Osteocyte (in vitro differentiated cells): Measurements from ENCODE around the gene KRTAP4-3. TPM values are rescaled to one million over a fixed set of nuclear protein-coding genes. Genes with fewer than 3 reads are reported as not detected.
"Not testable (repeated sequence)": the region's sequence is repeated elsewhere in the genome, so short reads cannot be mapped to it uniquely, and the experiment has no call there.

Experiments
- DNase-seq: peaks from one replicate; pipeline ENCODE4 v3.0.0; 2021; ENCODE audit warnings: mixed read lengths; ENCODE audit not compliant: unreplicated experiment; ENCODE audit errors: extremely low spot score
- H3K27ac Mint-ChIP-seq: one replicate; pipeline ENCODE4 v1.8.0; 2021; ENCODE audit warnings: mild to moderate bottlenecking, mixed read lengths; ENCODE audit not compliant: unreplicated experiment
- H3K27me3 Mint-ChIP-seq: one replicate; pipeline ENCODE4 v1.8.0; 2021; ENCODE audit warnings: mixed read lengths; ENCODE audit not compliant: unreplicated experiment
- H3K36me3 Mint-ChIP-seq: one replicate; pipeline ENCODE4 v1.8.0; 2021; ENCODE audit warnings: mixed read lengths; ENCODE audit not compliant: unreplicated experiment
- H3K4me1 Mint-ChIP-seq: one replicate; pipeline ENCODE4 v1.8.0; 2021; ENCODE audit warnings: mixed read lengths; ENCODE audit not compliant: unreplicated experiment
- H3K4me3 Mint-ChIP-seq: one replicate; pipeline ENCODE4 v1.8.0; 2021; ENCODE audit warnings: mild to moderate bottlenecking, moderate library complexity, mixed read lengths; ENCODE audit not compliant: unreplicated experiment
- H3K9me3 Mint-ChIP-seq: one replicate; pipeline ENCODE4 v1.8.0; 2021; ENCODE audit warnings: mixed read lengths; ENCODE audit not compliant: unreplicated experiment
- total RNA-seq: library from RNA; stranded (reverse); gene quantifications from 2 replicates; pipeline ENCODE4 v1.2.1, GENCODE V29; 2021
- TF ChIP-seq, protein P1 (sequence below): fragments of 200-600 bp; sonication (generic); IDR thresholded peaks from 2 replicates; pipeline ENCODE4 v1.5.0; 2021; ENCODE audit warnings: antibody characterized with exemption, mild to moderate bottlenecking, moderate library complexity

KRTAP4-3 gene
- total RNA-seq, 1 donor from 2014 or later = not detected

DNA sequence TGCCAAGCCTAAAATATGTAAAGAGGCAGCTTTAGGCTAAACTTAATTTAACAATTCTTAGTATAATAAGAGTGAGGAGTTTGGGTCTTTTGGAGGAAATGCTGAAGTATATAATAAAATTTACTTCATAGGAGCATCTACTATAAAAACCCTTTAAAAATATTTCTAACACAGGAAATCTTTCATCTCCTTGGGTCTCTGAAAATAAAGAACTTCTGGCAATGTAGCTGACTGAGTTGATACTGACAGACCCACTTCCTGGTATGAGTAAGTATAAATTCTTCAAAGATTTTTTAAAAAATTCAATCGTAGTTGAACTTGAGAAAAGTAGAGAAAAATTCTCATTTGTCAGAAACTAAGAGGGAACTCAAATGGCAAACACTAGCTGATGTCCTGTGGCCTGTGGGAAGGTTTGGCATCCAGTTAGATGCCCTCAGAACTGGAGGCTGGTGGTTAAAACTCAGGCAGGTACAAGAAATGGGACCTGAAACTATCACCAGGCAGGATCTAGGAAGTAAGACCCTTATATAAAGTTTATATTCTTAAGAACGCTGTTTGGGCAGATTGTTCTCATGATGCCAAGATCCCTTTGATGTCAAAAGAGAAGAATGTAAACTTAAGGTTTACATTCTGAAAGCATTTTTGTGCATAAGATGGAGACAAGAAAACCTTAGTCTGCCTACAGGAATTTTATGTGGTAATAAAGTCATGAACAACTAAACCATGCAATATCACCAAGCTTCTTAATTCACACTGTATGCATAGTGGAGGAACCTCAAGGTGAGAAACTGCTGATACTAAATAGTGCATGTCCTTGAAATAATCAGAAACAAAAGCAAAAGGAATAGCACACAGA lies 33.9 kb downstream of the KRTAP4-3 start:
- H3K27ac Mint-ChIP-seq = no peak overlapping the region
- peaks cover 7% of the 10 kb centered on the region for H3K4me1 Mint-ChIP-seq
- no peak for DNase-seq
- TF ChIP-seq, protein P1, sequence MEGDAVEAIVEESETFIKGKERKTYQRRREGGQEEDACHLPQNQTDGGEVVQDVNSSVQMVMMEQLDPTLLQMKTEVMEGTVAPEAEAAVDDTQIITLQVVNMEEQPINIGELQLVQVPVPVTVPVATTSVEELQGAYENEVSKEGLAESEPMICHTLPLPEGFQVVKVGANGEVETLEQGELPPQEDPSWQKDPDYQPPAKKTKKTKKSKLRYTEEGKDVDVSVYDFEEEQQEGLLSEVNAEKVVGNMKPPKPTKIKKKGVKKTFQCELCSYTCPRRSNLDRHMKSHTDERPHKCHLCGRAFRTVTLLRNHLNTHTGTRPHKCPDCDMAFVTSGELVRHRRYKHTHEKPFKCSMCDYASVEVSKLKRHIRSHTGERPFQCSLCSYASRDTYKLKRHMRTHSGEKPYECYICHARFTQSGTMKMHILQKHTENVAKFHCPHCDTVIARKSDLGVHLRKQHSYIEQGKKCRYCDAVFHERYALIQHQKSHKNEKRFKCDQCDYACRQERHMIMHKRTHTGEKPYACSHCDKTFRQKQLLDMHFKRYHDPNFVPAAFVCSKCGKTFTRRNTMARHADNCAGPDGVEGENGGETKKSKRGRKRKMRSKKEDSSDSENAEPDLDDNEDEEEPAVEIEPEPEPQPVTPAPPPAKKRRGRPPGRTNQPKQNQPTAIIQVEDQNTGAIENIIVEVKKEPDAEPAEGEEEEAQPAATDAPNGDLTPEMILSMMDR = no peak
- H3K36me3 Mint-ChIP-seq = peaks cover 5% of the 10 kb centered on the region
- H3K4me3 Mint-ChIP-seq = no peak overlapping the region
- H3K27me3 Mint-ChIP-seq = no peaks in the 10 kb centered on the region
- peaks cover 14% of the 10 kb centered on the region for H3K9me3 Mint-ChIP-seq

DNA sequence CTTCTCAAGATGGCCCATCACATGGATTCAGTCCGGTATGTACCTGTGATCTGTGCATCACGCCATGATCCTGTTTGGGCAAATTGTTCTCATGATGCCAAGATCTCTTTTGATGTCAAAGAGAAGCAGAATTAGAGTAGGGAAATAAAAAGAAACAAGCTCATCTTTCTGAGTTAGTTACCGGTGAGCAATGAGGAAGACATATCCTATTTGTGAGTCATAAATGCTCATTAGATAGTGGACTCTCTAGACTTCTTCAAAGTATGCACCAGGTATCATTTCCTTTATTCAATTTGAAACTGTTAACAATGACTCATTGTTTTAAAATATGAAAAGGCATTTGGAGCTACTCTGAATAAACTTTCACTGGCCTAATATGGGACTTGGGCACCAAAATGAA lies 36.0 kb downstream of the KRTAP4-3 start:
- no peak overlapping the region for H3K4me3 Mint-ChIP-seq
- no peak for DNase-seq

DNA sequence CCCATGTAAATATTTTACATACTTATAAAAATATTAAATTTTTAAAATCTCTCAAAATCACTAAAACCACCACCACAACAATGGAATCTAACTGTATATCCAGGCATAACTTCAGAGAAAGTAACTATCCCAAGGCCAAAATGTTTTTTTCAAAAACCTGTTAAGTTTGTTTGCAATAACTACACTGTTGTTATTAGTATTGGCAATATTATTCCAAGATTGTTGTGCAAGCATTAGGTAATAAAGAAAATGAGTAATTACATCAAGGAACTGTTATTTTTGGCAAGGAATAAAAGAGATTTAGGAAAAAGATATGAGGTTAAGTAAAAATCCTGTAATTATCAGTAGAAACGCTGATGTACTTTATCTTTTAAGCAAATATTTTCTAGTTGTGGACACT lies 40.6 kb downstream of the KRTAP4-3 start:
- Mint-ChIP-seq H3K4me3 (no peak overlapping the region), H3K36me3 (no peaks in the 10 kb centered on the region), H3K9me3 (peaks cover 12% of the 10 kb centered on the region), H3K27me3 (no peaks in the 10 kb centered on the region), H3K27ac (no peak overlapping the region), H3K4me1 (peaks cover 19% of the 10 kb centered on the region)
- no peak for DNase-seq
- TF ChIP-seq, protein P1 = no peak

More for the DNA sequence above, 36.0 kb downstream of the KRTAP4-3 start:
- H3K27ac Mint-ChIP-seq = no peak overlapping the region
- no peaks in the 10 kb centered on the region for H3K36me3 Mint-ChIP-seq
- peaks cover 7% of the 10 kb centered on the region for H3K4me1 Mint-ChIP-seq
- no peaks in the 10 kb centered on the region for H3K27me3 Mint-ChIP-seq
- TF ChIP-seq, protein P1 = no peak
- H3K9me3 Mint-ChIP-seq = peaks cover 10% of the 10 kb centered on the region

DNA sequence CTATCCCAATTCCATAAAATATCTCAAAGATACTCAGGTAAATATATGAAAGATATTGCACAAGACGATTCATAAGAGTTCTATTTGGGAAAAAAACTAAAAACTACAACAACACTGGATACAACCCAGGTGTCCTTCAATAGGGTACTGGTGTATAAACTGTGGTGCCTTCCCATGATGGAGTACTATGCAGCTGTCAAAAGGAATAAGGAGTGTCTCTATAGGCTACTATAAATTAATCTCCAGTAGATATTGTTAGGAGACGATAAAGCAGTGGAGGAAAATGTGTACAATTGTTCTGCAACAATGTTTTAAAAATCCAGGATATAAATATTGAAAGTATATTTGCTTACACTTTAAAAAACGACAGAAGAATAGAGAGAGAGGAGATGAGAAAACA lies 41.6 kb downstream of the KRTAP4-3 start:
- H3K9me3 Mint-ChIP-seq = peaks cover 12% of the 10 kb centered on the region
- H3K4me1 Mint-ChIP-seq = peaks cover 16% of the 10 kb centered on the region
- H3K27ac Mint-ChIP-seq = no peak overlapping the region
- H3K36me3 Mint-ChIP-seq = no peaks in the 10 kb centered on the region
- no peak overlapping the region for H3K4me3 Mint-ChIP-seq
- TF ChIP-seq, protein P1 = no peak
- no peaks in the 10 kb centered on the region for H3K27me3 Mint-ChIP-seq
- no peak for DNase-seq

DNA sequence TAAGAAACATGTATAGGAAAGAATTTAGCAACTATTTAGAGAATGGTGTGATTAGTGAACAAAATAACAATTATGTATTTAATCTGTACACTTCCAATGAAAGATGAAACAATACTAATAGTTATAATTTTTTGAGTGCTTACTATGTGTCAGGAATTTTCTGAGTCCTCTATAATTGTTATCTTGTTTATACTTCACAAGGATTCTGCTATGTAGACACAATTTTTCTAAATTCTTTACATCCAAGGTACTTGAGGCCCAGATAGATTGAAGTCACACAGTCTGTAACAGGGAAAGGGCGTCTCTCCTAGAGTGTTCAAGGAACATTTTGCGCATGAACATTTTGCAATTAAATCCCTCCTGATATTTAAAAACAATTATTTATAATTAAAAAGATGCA lies 43.0 kb downstream of the KRTAP4-3 start:
- TF ChIP-seq, protein P1 = no peak
- H3K9me3 Mint-ChIP-seq = peaks cover 12% of the 10 kb centered on the region
- no peak overlapping the region for H3K4me3 Mint-ChIP-seq
- DNase-seq = no peak
- H3K36me3 Mint-ChIP-seq = no peaks in the 10 kb centered on the region
- H3K4me1 Mint-ChIP-seq = peaks cover 17% of the 10 kb centered on the region
- no peak overlapping the region for H3K27ac Mint-ChIP-seq
- H3K27me3 Mint-ChIP-seq = no peaks in the 10 kb centered on the region

DNA sequence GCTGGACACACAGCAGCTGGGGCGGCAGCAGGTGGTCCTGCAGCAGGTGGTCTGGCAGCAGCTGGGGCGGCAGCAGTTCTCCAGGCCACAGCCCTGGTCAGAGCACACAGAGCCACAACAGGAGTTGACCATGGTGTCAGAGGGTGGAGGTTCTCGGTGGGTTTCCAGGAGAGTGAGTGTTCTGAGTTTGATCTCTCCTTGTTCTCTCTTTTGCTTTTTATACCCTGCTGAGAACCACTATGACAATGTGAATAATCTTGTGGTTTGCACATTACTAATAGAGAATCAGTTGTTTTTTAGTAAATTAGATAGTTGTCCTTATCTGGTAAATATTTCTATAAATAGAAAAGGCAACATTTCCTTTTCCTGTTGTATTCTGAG lies 44.0 kb downstream of the KRTAP4-3 start, which contains the start of gene KRTAP4-12:
KRTAP4-12 (minus strand) TSS at position 192 of the 381 bp plus-strand sequence; CDS start at position 132, 60 bp downstream.
- not testable (repeated sequence) for H3K9me3 Mint-ChIP-seq, H3K27me3 Mint-ChIP-seq, H3K27ac Mint-ChIP-seq, H3K36me3 Mint-ChIP-seq, H3K4me3 Mint-ChIP-seq, DNase-seq
- H3K4me1 Mint-ChIP-seq = peaks cover 25% of the 10 kb centered on the region

DNA sequence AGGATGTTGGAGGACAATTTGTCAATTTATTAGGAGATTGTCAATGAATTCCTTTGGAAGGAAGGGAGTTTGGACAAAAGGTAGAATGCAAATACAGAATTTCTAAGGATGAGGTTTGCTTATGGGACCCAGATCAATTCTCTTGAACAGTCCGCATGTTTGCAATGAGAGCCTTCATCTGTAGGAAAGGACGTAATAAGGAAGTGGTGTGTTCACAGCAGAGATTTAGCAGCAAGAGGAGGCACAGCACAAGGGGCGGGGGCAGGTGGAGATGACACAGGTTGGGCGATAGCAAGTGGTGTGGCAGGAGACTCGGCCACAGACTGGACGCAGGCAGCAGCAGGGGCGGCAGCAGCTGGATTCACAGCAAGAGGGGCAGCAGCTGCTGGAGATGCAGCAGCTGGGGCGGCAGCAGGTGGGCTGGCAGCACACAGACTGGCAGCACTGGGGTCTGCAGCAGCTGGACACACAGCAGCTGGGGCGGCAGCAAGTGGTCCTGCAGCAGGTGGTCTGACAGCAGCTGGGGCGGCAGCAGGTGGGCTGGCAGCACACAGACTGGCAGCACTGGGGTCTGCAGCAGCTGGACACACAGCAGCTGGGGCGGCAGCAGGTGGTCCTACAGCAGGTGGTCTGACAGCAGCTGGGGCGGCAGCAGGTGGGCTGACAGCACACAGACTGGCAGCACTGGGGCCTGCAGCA lies 44.6 kb downstream of the KRTAP4-3 start:
- H3K36me3 Mint-ChIP-seq, DNase-seq, H3K27ac Mint-ChIP-seq, H3K4me3 Mint-ChIP-seq, H3K27me3 Mint-ChIP-seq, H3K9me3 Mint-ChIP-seq: not testable (repeated sequence)
- H3K4me1 Mint-ChIP-seq = peaks cover 31% of the 10 kb centered on the region
